ENCODE data around the gene NAA50. TPM values are rescaled to one million over a fixed set of nuclear protein-coding genes. Genes with fewer than 3 reads are reported as not detected.

NAA50 gene
- total and polyA plus RNA-seq, 2 of the 13 experiments (the other 11 are each of a cell fraction or from before 2014, with no cell fraction given), result 30.2 to 233 TPM

GRCh38 chr3:113746548-113747282 lies 666 bp upstream of the NAA50 start, which contains the start of gene ATP6V1A (continued):
- TF ChIP-seq TFE3 (CRISPR knock-in tag; IDR thresholded peaks at IDR 0.05) (peak; percentile 82), MAZ (IDR thresholded peaks at IDR 0.05; ENCODE audit: borderline replicate concordance, low read depth, low read length) (no peak), MAZ (CRISPR knock-in tag; IDR thresholded peaks at IDR 0.05; ENCODE audit: low read depth) (peak; percentile 34; the same call in 1 of the 2 replicates), PRDM10 (CRISPR knock-in tag; IDR thresholded peaks at IDR 0.05; ENCODE audit: low read depth) (peak; percentile 18; the same call in 1 of the 2 replicates), PLRG1 (conservative IDR thresholded peaks at IDR 0.05) (no peak), NCOR1 (IDR thresholded peaks at IDR 0.05; ENCODE audit: borderline replicate concordance, low read length) (peak; percentile 44; the same call in 1 of the 2 replicates), DMAP1 (CRISPR knock-in tag; IDR thresholded peaks at IDR 0.05) (peak; percentile 38; the same call in 1 of the 2 replicates), GTF2F1 (IDR thresholded peaks at IDR 0.05; ENCODE audit: low read length) (peak; percentile 82; the same call in 1 of the 2 replicates), GMEB2 (CRISPR knock-in tag; IDR thresholded peaks at IDR 0.05; ENCODE audit: low read depth) (peak; percentile 15; the same call in 1 of the 2 replicates), ZFY (CRISPR knock-in tag; IDR thresholded peaks at IDR 0.05) (peak; percentile 43), ATF7 (IDR thresholded peaks at IDR 0.05) (no peak), ATF7 (CRISPR knock-in tag; IDR thresholded peaks at IDR 0.05) (no peak), RARG (CRISPR knock-in tag; IDR thresholded peaks at IDR 0.05; ENCODE audit: low read depth) (no peak), TRAFD1 (CRISPR knock-in tag; IDR thresholded peaks at IDR 0.05; ENCODE audit: borderline replicate concordance) (no peak), ARID2 (CRISPR knock-in tag; IDR thresholded peaks at IDR 0.05; ENCODE audit: borderline replicate concordance) (0 out of 2 replicates have a peak, but pooled peaks have one; percentile 22), YEATS4 (CRISPR knock-in tag; IDR thresholded peaks at IDR 0.05; ENCODE audit: borderline replicate concordance) (peak; percentile 75; the same call in 1 of the 2 replicates), ZNF883 (CRISPR knock-in tag; IDR thresholded peaks at IDR 0.05; ENCODE audit: not compliant biosample characterization) (peak; percentile 77), ZNF10 (CRISPR knock-in tag; IDR thresholded peaks at IDR 0.05; ENCODE audit: borderline replicate concordance, low read depth) (no peak), ZNF430 (CRISPR knock-in tag; IDR thresholded peaks at IDR 0.05) (no peak), SP2 (CRISPR knock-in tag; IDR thresholded peaks at IDR 0.05) (peak; percentile 41; the same call in 1 of the 2 replicates), ZNF337 (CRISPR knock-in tag; IDR thresholded peaks at IDR 0.05; ENCODE audit: borderline replicate concordance, low read depth) (no peak), ZNF547 (CRISPR knock-in tag; IDR thresholded peaks at IDR 0.05) (no peak)

Data from HepG2 (cell line).